MV-4-11 (cell line): ENCODE results near the gene KIF26B.

ENCODE experiments used
- DNase-seq: peaks from one replicate; lab custom pipeline; 2025; lab: John Stamatoyannopoulos, UW

The KIF26B gene

GRCh38 chr1:245133995-245134715, 20.6 kb upstream of the KIF26B start:
- no peak for DNase-seq

DNA sequence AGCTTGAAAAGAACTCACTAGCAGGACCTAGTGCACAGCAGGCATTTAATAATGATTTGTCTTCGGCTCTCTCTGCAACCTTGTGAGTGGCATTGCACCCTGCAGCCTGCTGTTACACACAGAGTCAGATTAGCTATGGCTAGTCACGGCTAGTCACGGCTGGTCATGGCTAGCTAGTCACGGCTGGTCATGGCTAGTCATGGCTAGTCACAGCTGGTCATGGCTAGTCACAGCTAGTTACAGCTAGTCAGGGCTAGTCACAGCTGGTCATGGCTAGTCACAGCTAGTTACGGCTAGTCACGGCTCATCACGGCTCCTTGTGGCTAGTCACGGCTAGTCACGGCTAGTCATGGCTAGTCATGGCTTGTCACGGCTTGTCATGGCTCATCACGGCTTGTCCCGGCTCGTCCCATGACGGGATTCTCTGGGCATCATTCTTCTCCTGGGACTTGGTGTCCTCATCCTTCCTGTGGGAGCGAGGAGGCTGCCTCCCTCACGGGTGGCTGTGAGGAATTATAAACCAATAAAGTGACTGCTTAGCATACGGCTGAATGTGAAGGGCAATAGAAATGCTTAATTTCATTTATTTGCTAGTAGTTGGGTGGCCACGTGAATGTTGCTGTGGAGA, 12.5 kb upstream of the KIF26B start:
- DNase-seq, result no peak

DNA sequence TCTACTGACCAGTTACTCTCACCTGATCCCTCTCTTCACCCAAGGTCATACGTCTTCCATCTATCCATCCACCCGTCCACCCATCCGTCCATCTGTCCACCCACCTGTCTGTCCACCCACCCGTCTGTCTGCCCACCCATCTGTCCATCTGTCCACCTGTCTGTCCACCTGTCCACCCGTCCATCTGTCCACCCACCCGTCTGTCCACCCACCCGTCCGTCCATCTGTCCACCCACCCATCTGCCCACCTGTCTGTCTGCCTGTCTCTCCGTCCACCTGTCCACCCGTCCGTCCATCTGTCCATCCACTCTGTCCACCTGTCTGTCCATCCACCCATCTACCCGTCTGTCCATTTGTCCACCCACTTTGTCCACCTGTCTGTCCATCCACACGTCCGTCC, 11.8 kb upstream of the KIF26B start:
- no peak for DNase-seq

GRCh38 chr1:245143849-245144248, 10.9 kb upstream of the KIF26B start:
- no peak for DNase-seq

DNA sequence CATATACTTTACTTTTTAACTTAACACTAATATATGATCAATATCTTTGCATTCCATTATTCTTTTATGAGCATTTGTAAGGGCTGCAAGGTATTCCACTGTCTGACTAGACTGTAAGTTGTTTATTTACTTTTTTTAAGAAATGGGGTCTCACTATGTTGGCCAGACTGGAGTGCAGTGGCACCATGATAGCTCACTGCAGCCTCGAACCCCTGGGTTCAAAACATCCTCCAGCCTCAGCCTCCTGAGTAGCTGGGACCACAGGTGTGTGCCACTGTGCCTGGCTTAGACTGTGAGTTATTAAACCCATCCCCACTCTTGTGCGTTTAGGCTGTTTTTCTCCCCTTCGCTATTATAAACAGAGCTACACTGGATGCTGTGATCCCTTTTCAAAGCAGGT, 6.7 kb upstream of the KIF26B start:
- no peak for DNase-seq

DNA sequence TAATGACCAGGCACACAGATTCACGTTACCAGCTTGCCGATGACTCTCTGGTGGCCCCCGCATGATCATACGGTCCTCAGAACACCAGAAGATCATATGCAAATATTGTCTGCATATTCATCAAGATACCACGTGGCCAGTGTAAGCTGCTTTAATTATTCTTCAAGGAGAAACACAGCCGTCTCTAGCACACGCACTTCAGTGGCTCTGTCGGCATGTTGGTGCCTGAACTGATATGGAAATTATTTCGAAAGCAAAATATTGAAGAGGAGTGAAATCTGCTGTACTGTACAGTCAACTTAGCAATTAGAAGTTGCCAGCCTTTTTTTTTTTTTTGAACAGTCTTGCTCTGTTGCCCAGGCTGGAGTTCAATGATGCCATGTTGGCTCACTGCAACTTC, 5.9 kb upstream of the KIF26B start:
- no peak for DNase-seq

DNA sequence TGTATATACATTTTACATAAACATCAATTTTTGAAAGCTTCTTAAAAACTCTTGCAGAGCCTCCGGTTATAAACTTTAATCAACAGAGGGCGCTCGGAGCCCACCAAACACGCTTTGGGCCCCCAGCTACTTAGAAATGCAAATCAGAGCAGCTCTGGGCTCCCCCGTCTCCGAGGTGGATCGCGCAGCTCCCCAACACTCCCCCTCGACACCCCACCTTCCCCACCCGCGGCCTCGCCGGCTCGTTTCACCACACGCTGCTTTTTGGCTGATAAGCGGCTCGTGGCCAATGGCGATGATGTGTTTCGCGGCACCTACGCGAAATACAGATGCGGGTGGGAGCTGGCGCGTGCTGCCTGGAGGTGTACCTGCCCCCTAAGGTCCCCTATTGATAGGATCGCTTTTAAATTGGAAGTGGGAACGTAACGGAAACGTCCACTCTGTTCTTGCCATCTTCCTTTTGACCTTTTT, 1.7 kb upstream of the KIF26B start:
- peak; percentile 60 for DNase-seq

GRCh38 chr1:245153552-245154428, 995 bp upstream of the KIF26B start:
- DNase-seq, result no peak

DNA sequence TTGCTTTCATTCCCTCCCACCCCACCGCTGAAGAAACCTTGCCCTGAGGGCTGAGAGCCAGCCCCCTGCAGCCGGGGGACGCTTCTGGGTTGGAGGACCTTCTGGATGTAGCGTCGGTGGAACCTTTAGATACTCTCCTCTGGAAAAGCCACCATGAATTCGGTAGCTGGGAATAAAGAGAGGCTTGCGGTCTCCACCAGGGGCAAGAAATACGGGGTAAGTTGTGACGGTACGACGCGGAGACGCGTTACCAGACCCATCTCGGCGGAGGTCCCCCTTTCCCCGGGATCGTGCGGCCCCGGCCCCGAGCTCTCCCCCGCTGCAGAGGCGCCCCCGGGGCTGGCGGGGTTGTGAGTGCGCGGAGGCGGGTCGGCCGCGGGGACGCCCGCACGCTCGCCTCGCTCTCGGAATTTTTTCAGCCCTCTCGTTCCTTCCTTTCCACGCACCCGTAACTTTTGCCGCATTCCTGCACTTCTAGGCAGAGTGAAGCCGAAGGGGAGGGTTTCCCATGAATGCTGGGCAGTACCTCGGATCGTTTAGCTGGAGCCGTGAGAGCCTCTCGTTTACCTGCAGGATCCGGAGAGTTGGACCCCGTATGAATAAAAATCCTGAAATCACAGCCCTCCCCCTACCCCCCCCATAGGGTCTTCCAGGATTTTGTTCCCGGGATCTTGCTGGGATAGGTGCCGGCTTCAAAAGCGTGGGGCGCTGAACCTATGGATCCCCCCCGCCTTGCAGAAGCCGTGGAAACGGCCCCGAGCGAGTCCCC, 671 bp downstream of the KIF26B start:
- no peak for DNase-seq

- DNase-seq, result peak; percentile 66
Measured at GRCh38 chr1:245156041-245156735, 1.4 kb downstream of the KIF26B start.

DNA sequence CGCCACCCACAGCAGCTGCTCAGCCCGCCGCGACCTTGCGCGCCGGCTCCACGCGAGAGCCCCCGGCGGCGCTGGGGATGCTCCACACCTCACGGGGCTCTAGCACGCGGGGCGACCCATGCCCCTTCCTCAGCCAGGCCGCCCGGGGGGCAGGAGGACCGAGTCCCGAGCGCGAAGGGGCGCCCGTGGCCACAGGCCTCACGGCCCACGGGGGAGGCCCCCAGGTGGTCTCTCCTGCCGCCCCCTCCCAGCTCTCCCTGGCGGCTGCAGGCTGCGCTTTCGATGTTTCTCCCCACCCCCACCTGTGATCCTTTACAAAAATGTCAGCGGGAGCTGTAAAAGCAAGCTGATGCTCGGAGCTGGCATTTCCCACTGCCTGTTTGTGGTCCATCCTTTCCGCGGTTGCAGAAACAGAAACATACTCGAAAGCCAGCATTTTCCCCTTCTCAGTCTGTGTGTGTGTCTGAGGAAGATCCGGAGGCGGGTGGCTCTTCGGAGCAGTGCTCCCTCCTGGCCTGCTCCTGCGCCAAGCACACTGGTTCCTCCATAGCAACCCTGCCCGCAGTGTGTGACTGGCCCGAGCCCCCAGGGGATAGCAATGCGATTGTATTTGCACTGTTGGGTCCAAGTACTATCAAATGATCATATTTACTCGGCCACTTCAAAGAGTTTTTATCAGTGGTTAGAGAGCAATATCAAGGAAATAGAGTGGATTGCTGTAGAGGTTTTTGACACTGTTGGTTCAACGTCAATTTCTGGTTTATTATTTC, 2.1 kb downstream of the KIF26B start:
- no peak for DNase-seq

GRCh38 chr1:245158913-245159312, 4.1 kb downstream of the KIF26B start:
- no peak for DNase-seq

- DNase-seq, result no peak
Measured at GRCh38 chr1:245160288-245160687, 5.5 kb downstream of the KIF26B start.

GRCh38 chr1:245160741-245161400, 6.1 kb downstream of the KIF26B start:
- no peak for DNase-seq

DNA sequence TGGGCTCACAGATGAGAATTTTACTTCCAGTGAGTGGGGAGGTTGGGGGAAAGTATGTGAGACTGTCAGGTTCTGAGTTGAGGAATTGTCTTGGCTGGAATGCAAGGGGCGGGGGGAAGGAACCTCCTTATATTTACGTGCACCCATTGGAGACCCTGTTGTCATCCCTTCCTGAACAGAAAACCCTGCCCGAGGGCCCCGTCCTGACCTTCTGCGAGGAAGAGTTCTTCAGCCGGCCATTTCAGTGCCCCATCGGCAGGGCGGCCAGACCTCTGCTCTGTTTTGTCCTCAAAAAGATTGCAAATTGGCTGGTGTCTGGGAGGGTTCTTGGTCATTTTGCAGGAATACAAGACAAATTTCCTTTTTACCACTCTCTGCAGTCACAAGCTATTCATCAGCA, 7.1 kb downstream of the KIF26B start:
- DNase-seq, result no peak

GRCh38 chr1:245166471-245166885, 11.7 kb downstream of the KIF26B start:
- no peak for DNase-seq

- DNase-seq, result peak; percentile 75
Measured at GRCh38 chr1:245168086-245168485, 13.3 kb downstream of the KIF26B start.

DNA sequence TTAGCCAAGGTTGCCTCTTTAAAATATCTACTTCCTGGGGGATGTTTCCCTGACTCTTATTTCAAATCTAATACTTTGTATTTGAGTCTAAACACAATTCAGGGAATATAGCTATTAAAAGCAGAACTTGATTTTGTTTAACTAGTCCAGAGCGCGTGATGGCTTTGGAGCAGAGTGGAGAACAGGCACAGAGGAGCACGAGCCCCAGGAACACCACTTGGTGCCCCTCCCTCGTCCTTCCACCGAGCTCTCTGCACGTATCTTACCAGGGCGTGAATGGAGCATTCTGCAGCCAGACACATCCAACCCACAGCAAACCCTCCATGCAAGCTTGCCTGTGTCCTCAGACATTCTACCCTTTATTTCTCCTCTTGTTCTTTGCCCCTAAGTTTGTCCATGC, 14.1 kb downstream of the KIF26B start:
- DNase-seq, result no peak

DNA sequence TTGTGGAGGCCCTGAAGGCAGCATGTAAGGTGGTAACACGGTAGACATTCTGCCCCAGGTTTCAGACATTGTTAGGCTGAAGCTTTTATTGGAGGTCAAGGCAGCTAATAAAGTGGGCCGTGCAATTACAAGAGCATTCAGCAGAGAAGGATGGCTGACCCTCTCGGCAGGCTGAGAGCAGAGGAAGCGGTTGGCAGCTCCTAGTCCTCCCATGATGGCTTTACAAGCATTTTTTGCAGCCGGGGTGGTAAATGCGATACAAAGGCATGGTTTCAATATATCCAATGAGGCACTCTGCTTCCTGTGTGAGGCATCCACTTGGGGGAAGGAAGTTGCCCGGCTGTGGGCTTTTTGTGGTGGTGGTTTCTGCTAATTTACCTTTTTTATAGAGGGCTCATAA, 14.6 kb downstream of the KIF26B start:
- DNase-seq, result peak; percentile 40

DNA sequence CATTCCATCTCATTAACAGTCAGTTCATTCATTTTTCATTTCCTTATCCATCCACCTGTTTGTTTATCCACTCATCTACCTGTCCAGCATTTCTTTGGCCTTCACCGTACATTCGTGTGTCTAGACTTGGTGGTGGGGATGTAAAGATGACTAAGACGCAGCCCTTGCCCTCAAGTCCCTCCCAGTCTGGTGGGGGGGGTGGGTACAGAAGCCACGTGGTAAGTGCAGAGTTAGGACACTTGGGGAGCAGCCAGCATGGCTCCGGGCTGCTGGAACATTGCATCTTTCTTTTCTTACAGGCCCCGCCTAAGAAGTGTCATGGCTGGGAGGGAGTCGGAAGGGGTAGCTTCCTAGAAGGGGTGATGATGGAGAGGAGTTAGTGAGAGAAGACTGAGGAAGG, 17.2 kb downstream of the KIF26B start:
- no peak for DNase-seq
